Sigmoid colon (tissue), 4 donors: Measurements from ENCODE around the gene STK24.

ENCODE experiments used
- CTCF ChIP-seq, 4 experiments: fragments of 450-650 bp in 3 of 4; fragments of 200-600 bp in 1 of 4; IDR thresholded peaks; one replicate each; pipeline ENCODE4 v1.5.1; 2016 to 2019; ENCODE audit warnings: antibody characterized with exemption in 4 of 4, mild to moderate bottlenecking in 3 of 4, moderate library complexity in 2 of 4
- POLR2A ChIP-seq, 2 donors: fragments of 450-650 bp; IDR thresholded peaks; one replicate each; pipeline ENCODE4 v1.6.1; 2016; ENCODE audit warnings: antibody characterized with exemption in 2 of 2, mild to moderate bottlenecking in 2 of 2, moderate library complexity in 2 of 2
- POLR2AphosphoS5 ChIP-seq, 4 donors: sonication (generic); formaldehyde crosslinking; IDR thresholded peaks; one replicate each; pipeline ENCODE4 v1.6.1; 2017; ENCODE audit warnings: antibody characterized with exemption in 4 of 4

- TF ChIP-seq CTCF (IDR thresholded peaks at IDR 0.05) (no peak), POLR2A (IDR thresholded peaks at IDR 0.05) (no peak), POLR2AphosphoS5 (IDR thresholded peaks at IDR 0.05) (no peak)
Observed at GRCh38 chr13:98415326-98416070, 161.4 kb downstream of the STK24 start.
